T-helper 17 cell (primary cell): Measurements from ENCODE around the gene UBA52. TPM values are rescaled to one million over a fixed set of nuclear protein-coding genes. Genes with fewer than 3 reads are reported as not detected.
A peak's percentile ranks its signal among the peaks of the same experiment; 100 is the strongest.

Source experiments
- ATAC-seq: fragments of 150-1000 bp; cut with Tn5 transposase; 2 replicates; pipeline ENCODE4 v1.10.0; 2021; ENCODE audit warnings: mild to moderate bottlenecking, moderate library complexity
- DNase-seq, 3 donors: peaks; one replicate each; pipeline versions ENCODE4 v3.0.0 to v3.0.0-alpha.2; 2020 to 2021
- H3K9me3 ChIP-seq: one replicate; pipeline ENCODE4 v1.7.0; 2013; ENCODE audit warnings: low read length, mild to moderate bottlenecking; ENCODE audit not compliant: control insufficient read depth, poor library complexity, severe bottlenecking
- H3K27ac Mint-ChIP-seq: one replicate; pipeline ENCODE4 v1.8.0; 2022; ENCODE audit warnings: mild to moderate bottlenecking, moderate library complexity, mixed read lengths
- H3K27me3 Mint-ChIP-seq: one replicate; pipeline ENCODE4 v1.8.0; 2022; ENCODE audit warnings: mixed read lengths
- H3K36me3 Mint-ChIP-seq: one replicate; pipeline ENCODE4 v1.8.0; 2022; ENCODE audit warnings: low read depth, mixed read lengths
- H3K4me1 Mint-ChIP-seq: one replicate; pipeline ENCODE4 v1.8.0; 2022; ENCODE audit warnings: mild to moderate bottlenecking, mixed read lengths
- H3K4me3 Mint-ChIP-seq: one replicate; pipeline ENCODE4 v1.8.0; 2022; ENCODE audit warnings: mild to moderate bottlenecking, moderate library complexity, mixed read lengths
- total RNA-seq, 4 donors: library from RNA in 2 of 4; stranded (reverse) in 2 of 4; gene quantifications; one replicate each; pipeline ENCODE4 v1.2.3 and lab custom pipeline; 2022 to 2026

Gene UBA52
- total RNA-seq, 2 donors from 2014 or later = 1,880 to 1,939 TPM

- H3K36me3 Mint-ChIP-seq = peaks cover 16% of the 10 kb centered on the region
- peak; percentile 46 for ATAC-seq
Observed at GRCh38 chr19:18611327-18612050, 39.8 kb downstream of the UBA52 start.

GRCh38 chr19:18612051-18612771 lies 40.6 kb downstream of the UBA52 start:
- Mint-ChIP-seq H3K4me3 (peak overlapping the region; percentile 89), H3K4me1 (peaks cover 32% of the 10 kb centered on the region), H3K27me3 (peaks cover 74% of the 10 kb centered on the region), H3K36me3 (peaks cover 16% of the 10 kb centered on the region), H3K27ac (no peak overlapping the region)
- H3K9me3 ChIP-seq = no peaks in the 10 kb centered on the region
- DNase-seq (no peak), ATAC-seq (peak; percentile 5)

More at GRCh38 chr19:18611327-18612050, 39.8 kb downstream of the UBA52 start:
- H3K27ac Mint-ChIP-seq = peak overlapping the region; percentile 78
- no peak for DNase-seq
- H3K4me3 Mint-ChIP-seq = peak overlapping the region; percentile 89
- H3K9me3 ChIP-seq = no peaks in the 10 kb centered on the region
- H3K4me1 Mint-ChIP-seq = peaks cover 32% of the 10 kb centered on the region
- peaks cover 67% of the 10 kb centered on the region for H3K27me3 Mint-ChIP-seq

GRCh38 chr19:18612772-18613588 lies 41.3 kb downstream of the UBA52 start, which contains the start of gene TMEM59L:
TMEM59L (plus strand) TSS chr19:18612870; CDS start chr19:18612959, 89 bp downstream.
- ATAC-seq (peak; percentile 76), DNase-seq (peak; percentile 47 to 53 (median 48))
- Mint-ChIP-seq H3K4me1 (peaks cover 29% of the 10 kb centered on the region), H3K36me3 (peaks cover 14% of the 10 kb centered on the region), H3K4me3 (peak within 1 kb of the TSS; percentile 89), H3K27ac (no peak within 1 kb of the TSS), H3K27me3 (peaks cover 74% of the 10 kb centered on the region)
- no peaks in the 10 kb centered on the region for H3K9me3 ChIP-seq

GRCh38 chr19:18613589-18614234 lies 42.1 kb downstream of the UBA52 start:
- no peaks in the 10 kb centered on the region for H3K9me3 ChIP-seq
- H3K27me3 Mint-ChIP-seq = peaks cover 67% of the 10 kb centered on the region
- no peak for ATAC-seq
- H3K4me1 Mint-ChIP-seq = peaks cover 27% of the 10 kb centered on the region
- H3K4me3 Mint-ChIP-seq = peak overlapping the region; percentile 89
- DNase-seq = no peak
- H3K36me3 Mint-ChIP-seq = peaks cover 14% of the 10 kb centered on the region
- no peak overlapping the region for H3K27ac Mint-ChIP-seq

GRCh38 chr19:18616023-18616422 lies 44.4 kb downstream of the UBA52 start:
- H3K4me1 Mint-ChIP-seq = peaks cover 19% of the 10 kb centered on the region
- H3K27me3 Mint-ChIP-seq = peaks cover 56% of the 10 kb centered on the region

GRCh38 chr19:18617562-18617961 lies 45.9 kb downstream of the UBA52 start:
- ATAC-seq (no peak), DNase-seq (no peak)
- Mint-ChIP-seq H3K36me3 (peaks cover 5% of the 10 kb centered on the region), H3K27me3 (peaks cover 45% of the 10 kb centered on the region), H3K4me3 (no peak overlapping the region), H3K27ac (no peak overlapping the region), H3K4me1 (peaks cover 8% of the 10 kb centered on the region)
- no peaks in the 10 kb centered on the region for H3K9me3 ChIP-seq

More at GRCh38 chr19:18616023-18616422, 44.4 kb downstream of the UBA52 start:
- ATAC-seq = no peak
- H3K27ac Mint-ChIP-seq = no peak overlapping the region
- H3K36me3 Mint-ChIP-seq = peaks cover 9% of the 10 kb centered on the region
- no peak for DNase-seq
- H3K4me3 Mint-ChIP-seq = no peak overlapping the region
- H3K9me3 ChIP-seq = no peaks in the 10 kb centered on the region

GRCh38 chr19:18618236-18618635 lies 46.6 kb downstream of the UBA52 start:
- no peak for DNase-seq
- Mint-ChIP-seq H3K4me1 (peaks cover 6% of the 10 kb centered on the region), H3K4me3 (no peak overlapping the region), H3K27me3 (peaks cover 45% of the 10 kb centered on the region), H3K36me3 (peaks cover 5% of the 10 kb centered on the region), H3K27ac (no peak overlapping the region)
- no peak for ATAC-seq
- H3K9me3 ChIP-seq = no peaks in the 10 kb centered on the region

- Mint-ChIP-seq H3K36me3 (no peaks in the 10 kb centered on the region), H3K27ac (no peak overlapping the region), H3K4me1 (no peaks in the 10 kb centered on the region), H3K4me3 (no peak overlapping the region), H3K27me3 (peaks cover 29% of the 10 kb centered on the region)
- no peak for DNase-seq
- ATAC-seq = no peak
- no peaks in the 10 kb centered on the region for H3K9me3 ChIP-seq
Observed at GRCh38 chr19:18620311-18620710, 48.7 kb downstream of the UBA52 start.

GRCh38 chr19:18620902-18621301 lies 49.2 kb downstream of the UBA52 start:
- no peak overlapping the region for H3K27ac Mint-ChIP-seq
- H3K27me3 Mint-ChIP-seq = peaks cover 25% of the 10 kb centered on the region
- H3K4me3 Mint-ChIP-seq = no peak overlapping the region
- no peaks in the 10 kb centered on the region for H3K36me3 Mint-ChIP-seq
- H3K9me3 ChIP-seq = no peaks in the 10 kb centered on the region
- DNase-seq = no peak
- H3K4me1 Mint-ChIP-seq = no peaks in the 10 kb centered on the region
- ATAC-seq = no peak

GRCh38 chr19:18626906-18627305 lies 55.2 kb downstream of the UBA52 start:
- Mint-ChIP-seq H3K4me1 (no peaks in the 10 kb centered on the region), H3K4me3 (no peak overlapping the region), H3K27ac (no peak overlapping the region), H3K27me3 (peaks cover 17% of the 10 kb centered on the region), H3K36me3 (no peaks in the 10 kb centered on the region)
- no peak for ATAC-seq
- DNase-seq = no peak
- H3K9me3 ChIP-seq = no peaks in the 10 kb centered on the region
